Measurements from ENCODE around the gene CTSA. TPM values are rescaled to one million over a fixed set of nuclear protein-coding genes. Genes with fewer than 3 reads are reported as not detected.
A peak's percentile ranks its signal among the peaks of the same experiment; 100 is the strongest.

The CTSA gene
- total RNA-seq: 23.0 TPM

DNA sequence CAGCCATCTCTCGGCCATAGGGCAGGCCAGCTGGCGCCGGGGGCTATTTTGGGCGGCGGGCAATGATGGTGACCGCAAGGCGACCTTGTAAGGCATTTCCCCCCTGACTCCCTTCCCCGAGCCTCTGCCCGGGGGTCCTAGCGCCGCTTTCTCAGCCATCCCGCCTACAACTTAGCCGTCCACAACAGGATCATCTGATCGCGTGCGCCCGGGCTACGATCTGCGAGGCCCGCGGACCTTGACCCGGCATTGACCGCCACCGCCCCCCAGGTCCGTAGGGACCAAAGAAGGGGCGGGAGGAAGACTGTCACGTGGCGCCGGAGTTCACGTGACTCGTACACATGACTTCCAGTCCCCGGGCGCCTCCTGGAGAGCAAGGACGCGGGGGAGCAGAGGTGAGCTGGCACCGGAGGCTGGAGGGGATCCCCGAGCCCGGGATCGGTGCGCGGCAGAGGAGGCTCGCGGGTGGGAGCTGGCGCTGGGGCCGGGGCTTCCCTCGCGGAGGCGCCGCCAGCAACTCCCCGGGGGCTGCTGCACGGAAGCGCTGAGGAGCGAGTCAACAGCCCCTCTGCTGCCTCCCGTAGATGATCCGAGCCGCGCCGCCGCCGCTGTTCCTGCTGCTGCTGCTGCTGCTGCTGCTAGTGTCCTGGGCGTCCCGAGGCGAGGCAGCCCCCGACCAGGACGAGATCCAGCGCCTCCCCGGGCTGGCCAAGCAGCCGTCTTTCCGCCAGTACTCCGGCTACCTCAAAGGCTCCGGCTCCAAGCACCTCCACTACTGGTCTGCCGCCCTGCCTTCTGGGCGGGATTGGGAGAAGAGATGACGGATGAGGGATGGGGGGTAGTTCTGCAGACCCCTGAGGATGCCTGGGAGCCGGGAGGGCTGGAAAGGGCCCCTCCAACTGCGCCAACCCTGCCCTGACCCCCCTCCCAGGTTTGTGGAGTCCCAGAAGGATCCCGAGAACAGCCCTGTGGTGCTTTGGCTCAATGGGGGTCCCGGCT lies at the start of gene CTSA, which contains the start of gene NEURL2:
Gene CTSA, plus strand, starts transcription at position 351 of the 999 bp plus-strand sequence. Its CDS starts 234 bp downstream, at position 585.
Gene NEURL2, minus strand, starts transcription at position 224 of the 999 bp plus-strand sequence. Its CDS starts 217 bp downstream, at position 7.
- peak within 1 kb of the TSS; percentile 75 to 92 (median 90) for H3K4me3 ChIP-seq (ENCODE audit: low read length in 3 of 3)
- peaks cover 36 to 51% (median 46%) of the 10 kb centered on the region in 3 donors for H3K4me1 ChIP-seq (ENCODE audit: control insufficient read depth in 3 of 3, insufficient read depth in 3 of 3, low read length in 3 of 3)
- peak within 1 kb of the TSS; percentile 86 to 94 (median 89) for H3K9ac ChIP-seq (ENCODE audit: low read depth in 1 of 3, low read length in 3 of 3)
- H3K36me3 ChIP-seq (ENCODE audit: control insufficient read depth in 3 of 3, insufficient read depth in 3 of 3, low read length in 3 of 3): peaks cover 43 to 55% (median 49%) of the 10 kb centered on the region in 3 donors
- H3K27me3 ChIP-seq (ENCODE audit: control insufficient read depth in 3 of 3, insufficient read depth in 3 of 3, low read length in 3 of 3): no peaks in the 10 kb centered on the region
- H3K9me3 ChIP-seq (ENCODE audit: control insufficient read depth in 3 of 3, low read length in 3 of 3): no peaks in the 10 kb centered on the region
- H3K27ac ChIP-seq (ENCODE audit: low read depth, low read length): peak within 1 kb of the TSS; percentile 87

DNA sequence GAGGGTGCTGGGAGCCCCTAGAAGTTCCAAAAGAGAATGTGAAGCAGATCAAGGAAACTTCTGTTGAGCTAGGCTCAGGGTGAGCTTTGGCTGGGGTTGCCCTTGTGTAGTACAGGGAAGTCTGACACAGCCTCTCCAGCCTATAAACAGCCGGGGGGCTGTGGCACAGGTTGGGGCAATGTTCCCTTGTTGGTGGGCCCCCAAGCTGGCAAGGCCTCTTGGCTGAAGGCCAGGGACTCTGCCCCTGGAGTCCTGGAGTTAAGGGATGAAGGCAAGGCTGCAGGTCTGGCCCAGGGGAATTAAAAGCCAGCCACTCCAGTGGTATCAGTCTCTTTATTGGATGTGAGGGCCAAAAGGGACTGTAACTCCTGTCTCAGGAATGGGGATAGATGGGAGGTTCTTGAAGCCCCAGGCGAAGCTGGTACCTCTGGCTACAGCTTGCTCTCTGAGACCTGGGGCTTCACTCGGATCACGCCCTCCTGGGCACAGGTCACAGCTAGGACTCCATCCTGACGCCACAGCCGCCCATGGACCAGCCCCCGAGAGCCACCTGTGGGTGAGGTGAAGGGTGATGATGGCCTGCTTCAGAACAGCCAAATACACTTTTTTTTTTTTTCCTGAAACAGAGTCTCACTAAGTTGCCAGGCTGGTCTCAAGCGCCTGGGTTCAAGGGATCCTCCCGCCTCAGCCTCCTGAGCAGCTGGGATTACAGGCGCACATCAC lies 49.6 kb upstream of the CTSA start:
- Histone ChIP-seq H3K27ac (ENCODE audit: low read depth, low read length) (peak overlapping the region; percentile 58), H3K27me3 (ENCODE audit: control insufficient read depth in 3 of 3, insufficient read depth in 3 of 3, low read length in 3 of 3) (no peaks in the 10 kb centered on the region), H3K4me3 (ENCODE audit: low read length in 3 of 3) (no peak overlapping the region), H3K36me3 (ENCODE audit: control insufficient read depth in 3 of 3, insufficient read depth in 3 of 3, low read length in 3 of 3) (peaks cover 54 to 57% (median 56%) of the 10 kb centered on the region in 3 donors), H3K9ac (ENCODE audit: low read depth in 1 of 3, low read length in 3 of 3) (peak overlapping the region in 2 of 3 donors; percentile 16 to 57), H3K4me1 (ENCODE audit: control insufficient read depth in 3 of 3, insufficient read depth in 3 of 3, low read length in 3 of 3) (peaks cover 33 to 51% (median 39%) of the 10 kb centered on the region in 3 donors), H3K9me3 (ENCODE audit: control insufficient read depth in 3 of 3, low read length in 3 of 3) (no peaks in the 10 kb centered on the region)

DNA sequence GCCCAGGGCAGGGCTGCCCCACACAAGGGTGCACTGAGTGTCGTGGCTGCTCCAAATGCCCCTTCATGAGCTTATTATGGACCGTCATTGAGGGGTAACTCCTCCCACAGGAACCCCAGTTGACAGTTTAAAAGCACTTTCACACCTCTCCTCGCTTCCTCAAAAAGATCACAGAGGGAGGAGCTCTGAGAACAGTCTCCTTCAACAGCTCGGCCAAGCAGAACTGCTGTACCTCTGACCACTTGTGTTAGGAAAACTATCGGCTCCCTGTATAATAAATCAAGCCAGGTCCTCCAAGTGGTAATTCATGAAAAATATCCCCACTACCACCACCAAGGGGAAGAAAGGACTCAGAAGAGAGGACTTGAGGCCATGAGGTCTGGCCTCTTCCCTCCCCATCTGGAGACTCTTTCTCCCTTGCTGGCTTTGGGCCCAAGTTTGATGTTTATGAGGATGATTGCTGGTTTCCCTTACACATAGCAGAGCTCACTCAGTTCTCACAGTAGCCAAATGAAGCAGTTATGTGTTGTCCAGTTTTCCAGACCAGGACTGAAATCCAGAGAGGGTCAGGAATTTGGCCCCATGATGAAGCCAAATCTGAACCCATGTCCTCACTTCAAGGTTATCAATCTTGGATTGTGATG lies 48.8 kb upstream of the CTSA start:
- Histone ChIP-seq H3K9ac (ENCODE audit: low read depth in 1 of 3, low read length in 3 of 3) (peak overlapping the region in 2 of 3 donors; percentile 57), H3K4me1 (ENCODE audit: control insufficient read depth in 3 of 3, insufficient read depth in 3 of 3, low read length in 3 of 3) (peaks cover 28 to 46% (median 35%) of the 10 kb centered on the region in 3 donors), H3K27ac (ENCODE audit: low read depth, low read length) (peak overlapping the region; percentile 58), H3K9me3 (ENCODE audit: control insufficient read depth in 3 of 3, low read length in 3 of 3) (no peaks in the 10 kb centered on the region), H3K4me3 (ENCODE audit: low read length in 3 of 3) (no peak overlapping the region), H3K27me3 (ENCODE audit: control insufficient read depth in 3 of 3, insufficient read depth in 3 of 3, low read length in 3 of 3) (no peaks in the 10 kb centered on the region), H3K36me3 (ENCODE audit: control insufficient read depth in 3 of 3, insufficient read depth in 3 of 3, low read length in 3 of 3) (peaks cover 55 to 60% (median 58%) of the 10 kb centered on the region in 3 donors)

DNA sequence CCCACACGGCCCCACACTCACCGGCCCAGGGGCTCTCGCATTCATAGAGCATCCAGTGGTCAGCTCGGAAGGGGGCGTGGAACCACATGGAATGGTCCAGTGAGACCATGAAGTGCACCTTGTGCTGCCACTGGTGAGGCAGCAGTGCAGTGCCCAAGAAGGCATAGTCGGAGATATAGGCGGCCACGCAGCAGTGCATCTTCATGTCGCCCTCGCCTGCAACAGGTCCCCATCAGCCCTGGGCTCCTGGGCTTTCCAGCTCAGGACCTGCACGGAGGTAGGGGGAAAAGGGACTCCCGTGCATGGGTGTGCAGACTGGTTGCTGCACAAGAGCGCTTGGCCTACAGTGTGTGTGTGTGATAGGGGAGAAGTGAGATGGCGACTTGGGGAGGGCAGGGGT lies 47.6 kb upstream of the CTSA start:
- H3K27ac ChIP-seq (ENCODE audit: low read depth, low read length): peak overlapping the region; percentile 58
- H3K4me1 ChIP-seq (ENCODE audit: control insufficient read depth in 3 of 3, insufficient read depth in 3 of 3, low read length in 3 of 3): peaks cover 28 to 47% (median 35%) of the 10 kb centered on the region in 3 donors
- H3K36me3 ChIP-seq (ENCODE audit: control insufficient read depth in 3 of 3, insufficient read depth in 3 of 3, low read length in 3 of 3): peaks cover 60 to 62% (median 61%) of the 10 kb centered on the region in 3 donors
- H3K9ac ChIP-seq (ENCODE audit: low read depth in 1 of 3, low read length in 3 of 3): peak overlapping the region in 1 of 3 donors; percentile 50
- no peaks in the 10 kb centered on the region for H3K9me3 ChIP-seq (ENCODE audit: control insufficient read depth in 3 of 3, low read length in 3 of 3)
- no peak overlapping the region for H3K4me3 ChIP-seq (ENCODE audit: low read length in 3 of 3)
- no peaks in the 10 kb centered on the region for H3K27me3 ChIP-seq (ENCODE audit: control insufficient read depth in 3 of 3, insufficient read depth in 3 of 3, low read length in 3 of 3)

DNA sequence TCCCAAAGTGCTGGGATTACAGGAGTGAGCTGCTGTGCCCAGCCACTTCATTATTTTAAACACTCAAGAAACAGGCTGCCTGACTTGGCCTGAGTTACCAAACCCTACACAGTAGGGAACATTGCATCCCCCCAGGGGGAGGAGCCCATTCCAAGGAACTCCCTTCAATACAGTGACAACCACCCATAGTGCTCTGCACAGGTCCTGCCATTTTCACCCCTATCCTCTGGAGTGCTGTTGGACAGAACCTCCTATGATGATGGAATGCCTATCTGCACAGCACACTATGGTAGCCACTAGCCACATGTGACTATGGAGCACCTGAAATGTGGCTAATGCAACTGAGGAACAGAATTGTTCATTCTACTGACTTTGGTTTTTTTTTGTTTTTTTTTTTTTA lies 45.7 kb upstream of the CTSA start:
- Histone ChIP-seq H3K4me3 (ENCODE audit: low read length in 3 of 3) (no peak overlapping the region), H3K27me3 (ENCODE audit: control insufficient read depth in 3 of 3, insufficient read depth in 3 of 3, low read length in 3 of 3) (no peaks in the 10 kb centered on the region), H3K4me1 (ENCODE audit: control insufficient read depth in 3 of 3, insufficient read depth in 3 of 3, low read length in 3 of 3) (peaks cover 28 to 47% (median 35%) of the 10 kb centered on the region in 3 donors), H3K36me3 (ENCODE audit: control insufficient read depth in 3 of 3, insufficient read depth in 3 of 3, low read length in 3 of 3) (peaks cover 54 to 66% (median 56%) of the 10 kb centered on the region in 3 donors), H3K9ac (ENCODE audit: low read depth in 1 of 3, low read length in 3 of 3) (no peak overlapping the region), H3K9me3 (ENCODE audit: control insufficient read depth in 3 of 3, low read length in 3 of 3) (no peaks in the 10 kb centered on the region), H3K27ac (ENCODE audit: low read depth, low read length) (no peak overlapping the region)

DNA sequence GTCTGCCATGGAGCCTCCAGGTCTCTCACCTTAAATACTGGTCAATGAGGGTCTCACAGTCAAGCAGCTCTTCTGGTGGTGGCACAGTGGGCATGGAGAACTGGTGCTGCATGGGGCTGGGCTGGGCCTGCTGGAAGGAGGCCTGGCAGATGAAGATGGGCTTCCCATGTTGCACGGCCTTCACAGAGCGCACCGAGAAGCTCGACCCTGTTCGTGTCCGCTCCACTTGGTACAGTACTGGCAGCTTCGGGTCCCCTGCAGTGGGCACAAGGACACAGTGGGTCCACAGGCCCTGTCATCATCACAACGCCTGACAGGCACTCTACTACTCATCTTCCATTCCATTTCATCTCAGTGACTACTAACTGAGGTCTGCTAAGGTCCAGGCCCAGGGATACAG lies 42.7 kb upstream of the CTSA start:
- Histone ChIP-seq H3K9ac (ENCODE audit: low read depth in 1 of 3, low read length in 3 of 3) (no peak overlapping the region), H3K36me3 (ENCODE audit: control insufficient read depth in 3 of 3, insufficient read depth in 3 of 3, low read length in 3 of 3) (peaks cover 46 to 54% (median 46%) of the 10 kb centered on the region in 3 donors), H3K9me3 (ENCODE audit: control insufficient read depth in 3 of 3, low read length in 3 of 3) (no peaks in the 10 kb centered on the region), H3K27ac (ENCODE audit: low read depth, low read length) (no peak overlapping the region), H3K4me3 (ENCODE audit: low read length in 3 of 3) (no peak overlapping the region), H3K27me3 (ENCODE audit: control insufficient read depth in 3 of 3, insufficient read depth in 3 of 3, low read length in 3 of 3) (no peaks in the 10 kb centered on the region), H3K4me1 (ENCODE audit: control insufficient read depth in 3 of 3, insufficient read depth in 3 of 3, low read length in 3 of 3) (peaks cover 7 to 18% (median 11%) of the 10 kb centered on the region in 3 donors)

DNA sequence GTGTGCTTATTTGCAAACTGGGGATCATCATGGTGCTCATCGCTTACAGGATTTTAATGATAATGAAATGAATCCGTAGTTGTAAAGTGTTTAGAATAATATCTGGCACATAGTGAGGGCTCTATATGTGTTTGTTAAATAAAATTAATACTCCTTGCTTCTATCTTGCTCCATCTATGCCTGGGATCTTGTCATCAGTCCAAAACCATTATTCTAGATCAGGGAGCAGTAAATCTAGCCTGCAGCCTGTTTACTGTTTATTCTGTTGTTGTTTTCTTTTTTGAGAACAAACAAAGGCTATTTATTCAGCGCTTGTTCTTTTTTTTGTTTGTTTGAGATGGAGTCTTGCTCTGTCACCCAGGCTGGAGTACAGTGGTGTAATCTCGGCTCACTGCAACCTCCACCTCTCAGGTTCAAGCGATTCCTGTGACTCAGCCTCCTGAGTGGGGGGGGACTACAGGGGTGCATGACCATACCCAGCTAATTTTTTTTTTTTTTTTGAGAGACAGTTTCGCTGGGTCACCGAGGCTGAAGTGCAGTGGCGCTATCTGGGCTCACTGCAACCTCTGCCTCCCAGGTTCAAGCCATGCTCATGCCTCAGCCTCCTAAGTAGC lies 42.1 kb upstream of the CTSA start:
- Histone ChIP-seq H3K36me3 (ENCODE audit: control insufficient read depth in 3 of 3, insufficient read depth in 3 of 3, low read length in 3 of 3) (peaks cover 39 to 54% (median 40%) of the 10 kb centered on the region in 3 donors), H3K27me3 (ENCODE audit: control insufficient read depth in 3 of 3, insufficient read depth in 3 of 3, low read length in 3 of 3) (no peaks in the 10 kb centered on the region), H3K4me1 (ENCODE audit: control insufficient read depth in 3 of 3, insufficient read depth in 3 of 3, low read length in 3 of 3) (peaks cover under 1 to 12% (median 7%) of the 10 kb centered on the region in 3 donors), H3K9ac (ENCODE audit: low read depth in 1 of 3, low read length in 3 of 3) (no peak overlapping the region), H3K27ac (ENCODE audit: low read depth, low read length) (no peak overlapping the region), H3K4me3 (ENCODE audit: low read length in 3 of 3) (no peak overlapping the region), H3K9me3 (ENCODE audit: control insufficient read depth in 3 of 3, low read length in 3 of 3) (no peaks in the 10 kb centered on the region)

DNA sequence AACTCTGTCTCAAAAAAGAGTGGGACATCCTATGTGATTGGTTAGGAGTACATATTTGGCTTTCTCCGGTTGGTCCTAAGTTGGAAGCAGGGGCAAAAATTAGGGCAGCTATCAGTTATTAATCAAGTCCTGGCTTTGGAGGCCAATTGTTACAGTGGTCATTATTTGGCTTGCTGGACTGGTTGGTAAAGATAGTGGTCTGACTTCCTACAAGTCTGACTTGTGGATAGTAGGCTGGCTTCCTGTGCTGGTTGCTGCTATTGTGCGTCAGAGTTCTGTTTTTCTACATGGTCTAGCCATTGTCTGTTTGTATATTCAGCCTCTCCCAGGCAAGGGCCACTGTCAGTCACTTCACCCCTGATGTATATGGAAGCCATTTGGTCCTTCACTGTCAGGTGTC lies 40.9 kb upstream of the CTSA start:
- Histone ChIP-seq H3K27me3 (ENCODE audit: control insufficient read depth in 3 of 3, insufficient read depth in 3 of 3, low read length in 3 of 3) (no peaks in the 10 kb centered on the region), H3K4me1 (ENCODE audit: control insufficient read depth in 3 of 3, insufficient read depth in 3 of 3, low read length in 3 of 3) (peaks cover 8 to 18% (median 11%) of the 10 kb centered on the region in 3 donors), H3K9me3 (ENCODE audit: control insufficient read depth in 3 of 3, low read length in 3 of 3) (no peaks in the 10 kb centered on the region), H3K36me3 (ENCODE audit: control insufficient read depth in 3 of 3, insufficient read depth in 3 of 3, low read length in 3 of 3) (peaks cover 36 to 52% (median 42%) of the 10 kb centered on the region in 3 donors), H3K9ac (ENCODE audit: low read depth in 1 of 3, low read length in 3 of 3) (no peak overlapping the region), H3K27ac (ENCODE audit: low read depth, low read length) (no peak overlapping the region), H3K4me3 (ENCODE audit: low read length in 3 of 3) (no peak overlapping the region)

DNA sequence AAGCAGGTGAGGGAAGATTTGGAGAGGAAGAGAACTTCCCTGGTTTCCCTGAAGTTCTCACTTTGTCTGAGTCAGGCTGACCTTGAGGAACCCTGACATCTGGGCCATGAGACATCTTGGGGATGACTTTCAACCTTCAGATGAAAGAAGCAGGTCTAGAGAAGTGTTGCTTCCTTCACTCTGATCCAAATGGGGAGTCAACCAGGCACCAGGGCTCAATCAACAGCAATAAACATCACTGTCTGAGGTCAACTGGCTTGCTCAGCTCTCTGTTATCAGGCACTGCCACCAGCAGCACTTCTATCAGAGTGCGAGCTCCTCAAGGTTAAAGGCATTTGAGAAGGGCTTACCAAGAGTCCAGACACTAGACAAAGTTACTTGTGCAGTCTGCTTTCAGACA lies 40.2 kb upstream of the CTSA start:
- Histone ChIP-seq H3K27ac (ENCODE audit: low read depth, low read length) (no peak overlapping the region), H3K27me3 (ENCODE audit: control insufficient read depth in 3 of 3, insufficient read depth in 3 of 3, low read length in 3 of 3) (no peaks in the 10 kb centered on the region), H3K36me3 (ENCODE audit: control insufficient read depth in 3 of 3, insufficient read depth in 3 of 3, low read length in 3 of 3) (peaks cover 32 to 49% (median 36%) of the 10 kb centered on the region in 3 donors), H3K4me3 (ENCODE audit: low read length in 3 of 3) (no peak overlapping the region), H3K9me3 (ENCODE audit: control insufficient read depth in 3 of 3, low read length in 3 of 3) (no peaks in the 10 kb centered on the region), H3K4me1 (ENCODE audit: control insufficient read depth in 3 of 3, insufficient read depth in 3 of 3, low read length in 3 of 3) (peaks cover 13 to 17% (median 15%) of the 10 kb centered on the region in 3 donors), H3K9ac (ENCODE audit: low read depth in 1 of 3, low read length in 3 of 3) (no peak overlapping the region)

Data from skeletal muscle tissue (tissue), 4 donors.